ENCODE results near the gene TRIM28. TPM values are rescaled to one million over a fixed set of nuclear protein-coding genes. Genes with fewer than 3 reads are reported as not detected.
A peak's percentile ranks its signal among the peaks of the same experiment; 100 is the strongest.
"Not testable (repeated sequence)": the region's sequence is repeated elsewhere in the genome, so short reads cannot be mapped to it uniquely, and the experiment has no call there.

Gene TRIM28
- total RNA-seq, result 100 to 1,000 TPM; 481 to 758 TPM

DNA sequence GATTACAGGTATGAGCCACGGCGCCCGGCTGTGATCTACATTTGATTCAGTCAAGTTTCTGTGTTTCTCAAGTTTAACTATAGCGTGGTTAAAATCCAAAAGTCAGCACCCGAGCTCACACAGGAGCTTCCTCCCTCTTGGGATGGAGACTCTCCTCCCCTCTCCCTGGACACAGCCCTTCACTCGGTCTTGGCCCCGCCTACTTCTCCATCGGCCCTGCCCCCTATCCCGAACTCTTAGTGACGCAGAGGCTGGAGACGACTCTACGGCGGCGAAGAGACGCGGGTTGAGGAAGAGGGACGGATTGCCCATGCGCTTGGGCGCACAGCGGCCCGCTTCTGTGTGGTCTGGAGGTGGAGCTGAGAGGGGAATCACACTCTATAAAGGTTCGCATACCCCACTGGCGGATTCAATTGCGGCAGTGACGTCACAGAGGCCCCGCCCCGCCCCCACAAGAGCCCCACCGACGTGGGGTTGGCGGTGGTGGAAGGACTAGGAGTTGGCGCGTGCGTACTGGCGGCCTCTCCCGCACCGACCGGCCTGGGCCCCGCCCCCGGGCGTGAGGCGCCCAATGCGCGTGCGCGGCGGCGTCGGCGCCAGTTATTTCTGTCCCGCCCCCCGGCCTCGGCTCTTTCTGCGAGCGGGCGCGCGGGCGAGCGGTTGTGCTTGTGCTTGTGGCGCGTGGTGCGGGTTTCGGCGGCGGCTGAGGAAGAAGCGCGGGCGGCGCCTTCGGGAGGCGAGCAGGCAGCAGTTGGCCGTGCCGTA lies at the start of gene TRIM28:
TRIM28 (plus strand) TSS at position 239 of the 765 bp plus-strand sequence. CDS start 694 bp downstream, outside the sequence.
- ATAC-seq (peak; percentile 98), DNase-seq (peak; percentile 100)
- CTCF ChIA-PET, result interaction anchor here (0.8 to 1.9 kb wide), 3 partner anchors 11 to 181 kb away, joined by 3 to 26 read pairs (median 6); partner anchors contain the start of genes CHMP2A and ZBTB45
- Mint-ChIP-seq H3K4me3 (peak within 1 kb of the TSS; percentile 96), H3K27me3 (peaks cover 4% of the 10 kb centered on the region), H3K9me3 (ENCODE audit: low read depth) (no peaks in the 10 kb centered on the region), H3K27ac (peak within 1 kb of the TSS; percentile 97), H3K36me3 (ENCODE audit: low read depth) (peaks cover 41% of the 10 kb centered on the region), H3K4me1 (peaks cover 34% of the 10 kb centered on the region)
- intact Hi-C loops (cut with DNase I, micrococcal nuclease), result loop anchor here (1.0 to 2.0 kb wide), 10 partner anchors 11 to 361 kb away; partner anchors contain the start of genes MZF1 (in 2 of the 2), ZBTB45 (in 2 of the 2), CHMP2A (in 1 of the 2) and ERVK3-1 (in 1 of the 2)
- POLR2A ChIA-PET, result interaction anchor here (0.6 to 3.5 kb wide), 11 partner anchors 10 to 774 kb away, joined by 3 to 41 read pairs (median 6); partner anchors contain the start of genes CHMP2A, UBE2M, ZBTB45 and ZNF497

DNA sequence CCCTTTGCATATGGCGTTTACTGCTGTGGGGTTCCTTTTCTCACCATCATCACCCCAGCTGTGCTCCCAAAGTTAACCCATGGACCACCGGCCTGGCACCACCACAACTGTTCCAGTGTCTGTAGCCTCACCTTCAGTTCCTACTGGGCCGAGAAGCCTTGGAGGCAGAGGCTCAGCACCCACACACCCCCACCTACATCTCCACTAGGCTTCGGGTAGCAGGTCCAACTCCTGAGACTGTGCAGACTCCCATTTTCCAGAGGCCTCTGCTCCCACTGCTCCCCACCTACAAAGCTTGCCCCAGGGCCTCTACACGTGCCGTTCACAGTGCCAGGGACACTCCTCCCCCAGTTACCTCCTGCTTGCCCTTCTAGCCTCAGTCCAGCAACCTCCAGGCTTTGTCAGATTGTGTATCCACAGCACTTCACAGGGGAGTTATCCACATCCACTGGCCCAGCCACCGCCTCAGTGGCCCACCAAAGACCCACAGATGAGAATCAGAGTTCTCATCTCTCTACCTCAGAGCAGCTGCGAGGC lies 46.2 kb upstream of the TRIM28 start:
- H3K36me3 Mint-ChIP-seq (ENCODE audit: low read depth), result peaks cover 3% of the 10 kb centered on the region
- no peak for ATAC-seq
- POLR2A ChIA-PET, result no interaction called here

DNA sequence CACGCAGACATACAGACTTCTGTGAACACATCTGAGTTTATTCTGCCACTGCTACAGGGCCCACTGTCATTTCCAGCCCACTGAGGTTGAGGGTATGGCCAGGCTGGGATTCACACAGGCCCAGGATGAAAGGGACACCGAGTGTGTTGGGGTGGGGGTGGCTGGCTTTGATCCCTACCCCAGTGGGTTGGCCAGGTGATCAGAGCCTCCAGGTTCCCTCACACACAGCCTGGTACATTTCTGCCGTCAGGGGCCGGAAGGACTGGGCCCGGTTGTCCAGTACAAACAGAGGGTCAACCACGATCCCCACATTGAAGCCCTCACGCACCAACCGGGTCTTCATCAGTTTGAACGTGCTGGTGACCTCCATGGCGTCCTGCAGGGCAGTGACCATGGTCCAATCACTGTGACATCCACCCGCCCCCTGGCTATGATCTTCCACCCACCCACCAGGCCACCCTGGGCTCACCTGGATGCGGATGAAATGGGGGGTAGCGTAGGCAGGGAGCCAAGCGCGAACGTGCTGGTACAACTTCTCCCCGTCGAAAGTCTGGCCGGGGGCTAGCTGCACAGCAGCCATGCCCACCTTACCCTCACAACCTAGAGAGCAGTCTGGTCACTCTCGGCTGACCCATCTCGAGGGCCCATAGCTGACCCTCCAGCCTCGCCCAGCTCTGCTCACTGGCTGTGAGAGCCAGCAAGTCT lies 45.4 kb upstream of the TRIM28 start:
- H3K9me3 Mint-ChIP-seq (ENCODE audit: low read depth), result peaks cover 5% of the 10 kb centered on the region
- peaks cover 19% of the 10 kb centered on the region for H3K4me1 Mint-ChIP-seq
- intact Hi-C loops (cut with DNase I, micrococcal nuclease), result loop anchor here (1.0 kb wide), 20 partner anchors 9 to 315 kb away; partner anchors contain the start of genes ZNF132 (in 2 of the 2), ERVK3-1 (in 1 of the 2), MZF1 (in 1 of the 2) and RPS5 (in 1 of the 2)
- H3K27me3 Mint-ChIP-seq, result no peaks in the 10 kb centered on the region
- peaks cover 3% of the 10 kb centered on the region for H3K36me3 Mint-ChIP-seq (ENCODE audit: low read depth)
- peak overlapping the region; percentile 81 for H3K4me3 Mint-ChIP-seq
- DNase-seq (no peak), ATAC-seq (no peak)
- ChIA-PET CTCF (no interaction called here), POLR2A (no interaction called here)
- peak overlapping the region; percentile 95 for H3K27ac Mint-ChIP-seq

More for the DNA sequence above, 46.2 kb upstream of the TRIM28 start:
- DNase-seq, result no peak
- Mint-ChIP-seq H3K4me1 (peaks cover 19% of the 10 kb centered on the region), H3K27ac (peak overlapping the region; percentile 51), H3K27me3 (no peaks in the 10 kb centered on the region), H3K4me3 (peak overlapping the region; percentile 81), H3K9me3 (ENCODE audit: low read depth) (peaks cover 4% of the 10 kb centered on the region)
- intact Hi-C loops (cut with DNase I, micrococcal nuclease), result no loop called here
- CTCF ChIA-PET, result no interaction called here

DNA sequence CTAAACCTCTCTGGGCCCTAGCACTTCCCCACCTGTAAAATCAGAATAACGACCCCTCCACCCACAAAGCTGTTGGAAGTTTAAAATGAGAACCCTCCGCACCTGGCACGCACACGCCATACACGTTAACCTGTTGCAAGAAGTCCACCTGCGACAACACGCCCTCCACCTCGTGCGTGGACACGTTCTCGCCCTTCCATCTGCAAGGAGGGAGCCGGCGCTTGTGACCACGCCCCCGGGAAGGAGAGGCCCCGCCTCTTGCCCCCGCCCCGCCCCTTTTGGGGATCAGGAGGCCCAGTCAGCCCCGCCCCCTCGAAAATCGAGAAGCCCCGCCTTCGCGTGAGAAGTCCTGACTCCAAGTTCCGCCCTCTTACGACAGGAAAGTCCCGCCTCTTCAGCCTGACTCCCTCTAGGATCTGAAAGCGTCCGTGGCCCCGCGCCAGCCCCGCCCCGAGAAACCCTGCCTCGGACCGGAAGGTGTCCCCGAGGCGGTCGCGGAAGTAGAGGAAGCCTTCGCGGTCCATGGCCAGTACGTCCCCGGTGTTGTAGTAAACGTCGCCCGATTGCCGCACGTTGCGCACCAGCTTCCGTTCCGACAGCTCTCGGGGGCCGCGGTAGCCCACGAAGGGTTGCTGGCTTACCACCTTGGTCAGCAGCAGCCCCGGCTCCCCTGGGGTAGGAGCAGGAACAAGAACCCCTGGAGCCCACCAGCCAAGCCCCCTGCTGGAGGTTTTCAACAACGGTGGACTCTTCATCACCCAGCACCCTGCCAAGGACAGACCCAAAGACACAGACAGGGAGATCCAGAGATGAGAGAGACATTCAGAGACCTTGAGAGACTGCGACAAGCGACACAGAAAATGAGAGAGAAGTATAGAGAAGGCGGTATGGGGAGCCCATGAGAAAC lies 44.6 kb upstream of the TRIM28 start:
- intact Hi-C loops (cut with DNase I, micrococcal nuclease), result loop anchor here (1.0 kb wide), 20 partner anchors 10 to 316 kb away; partner anchors contain the start of genes ZNF132 (in 2 of the 2), ERVK3-1 (in 1 of the 2), MZF1 (in 1 of the 2) and RPS5 (in 1 of the 2)
- Mint-ChIP-seq H3K9me3 (ENCODE audit: low read depth) (peaks cover 5% of the 10 kb centered on the region), H3K4me3 (peak overlapping the region; percentile 81), H3K27me3 (no peaks in the 10 kb centered on the region), H3K4me1 (peaks cover 19% of the 10 kb centered on the region), H3K27ac (peak overlapping the region; percentile 95), H3K36me3 (ENCODE audit: low read depth) (peaks cover 3% of the 10 kb centered on the region)
- ChIA-PET CTCF (interaction anchor here (1.1 to 2.1 kb wide), 3 partner anchors 15 to 168 kb away, joined by 5 to 8 read pairs (median 5); partner anchors contain the start of gene ZBTB45), POLR2A (interaction anchor here (0.6 to 1.3 kb wide), 4 partner anchors 15 to 35 kb away, joined by 3 to 8 read pairs (median 3); partner anchors contain the start of gene ZBTB45)
- ATAC-seq (peak; percentile 99), DNase-seq (peak; percentile 100)

DNA sequence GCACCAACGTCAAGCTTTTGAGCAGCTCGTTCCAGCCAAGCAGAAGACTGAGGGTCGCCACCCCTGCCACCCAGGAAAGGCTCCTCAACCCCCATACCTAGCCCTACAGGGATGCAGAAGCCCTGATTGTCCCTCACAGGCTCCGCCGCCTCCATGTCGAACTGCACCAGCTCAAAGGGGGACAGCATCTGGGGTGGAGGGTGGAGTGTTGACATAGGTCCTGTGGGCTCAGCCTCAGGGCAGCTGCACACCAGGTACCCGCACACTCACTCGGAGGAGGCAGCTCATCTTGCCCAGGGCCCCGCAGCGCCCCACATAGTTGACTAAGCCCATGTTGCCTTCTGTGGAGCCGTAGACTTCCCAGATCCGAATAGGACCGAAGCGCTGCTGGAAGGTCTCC lies 43.6 kb upstream of the TRIM28 start:
- H3K9me3 Mint-ChIP-seq (ENCODE audit: low read depth), result peaks cover 5% of the 10 kb centered on the region
- no peak for ATAC-seq
- peaks cover 19% of the 10 kb centered on the region for H3K4me1 Mint-ChIP-seq
- H3K27me3 Mint-ChIP-seq, result no peaks in the 10 kb centered on the region
- no peak overlapping the region for H3K27ac Mint-ChIP-seq
- ChIA-PET POLR2A (interaction anchor here (1.1 to 1.3 kb wide), 2 partner anchors 14 to 20 kb away, joined by 3 to 8 read pairs; partner anchors contain the start of gene ZBTB45), CTCF (interaction anchor here (1.1 to 2.1 kb wide), 3 partner anchors 14 to 169 kb away, joined by 5 to 8 read pairs (median 5); partner anchors contain the start of gene ZBTB45)
- H3K36me3 Mint-ChIP-seq (ENCODE audit: low read depth), result peaks cover 3% of the 10 kb centered on the region
- intact Hi-C loops (cut with DNase I, micrococcal nuclease), result no loop called here
- H3K4me3 Mint-ChIP-seq, result peak overlapping the region; percentile 81
- DNase-seq, result no peak

DNA sequence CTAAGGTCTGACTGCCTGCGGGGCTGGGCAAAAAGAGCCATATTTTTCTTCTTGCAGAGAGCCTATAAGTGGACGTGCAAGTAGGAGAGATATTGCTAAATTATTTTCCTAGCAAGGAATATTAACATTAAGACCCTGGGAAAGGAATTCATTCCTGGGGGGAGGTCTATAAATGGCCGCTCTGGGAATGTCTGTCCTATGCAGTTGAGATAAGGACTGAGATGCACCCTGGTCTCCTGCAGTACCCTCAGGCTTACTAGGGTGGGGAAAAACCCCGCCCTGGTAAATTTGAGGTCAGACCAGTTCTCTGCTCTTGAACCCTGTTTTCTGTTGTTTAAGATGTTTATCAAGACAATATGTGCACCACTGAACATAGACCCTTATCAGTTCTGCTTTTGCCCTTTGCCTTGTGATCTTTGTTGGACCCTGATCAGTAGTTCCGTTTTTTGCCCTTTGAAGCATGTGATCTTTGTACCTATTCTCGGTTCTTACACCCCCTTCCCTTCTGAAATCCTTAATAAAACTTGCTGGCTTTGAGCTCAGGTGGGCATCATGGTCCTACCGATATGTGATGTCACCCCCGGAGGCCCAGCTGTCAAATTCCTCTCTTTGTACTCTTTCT lies 36.2 kb upstream of the TRIM28 start:
- H3K36me3 Mint-ChIP-seq (ENCODE audit: low read depth); H3K27ac Mint-ChIP-seq; H3K4me3 Mint-ChIP-seq; H3K27me3 Mint-ChIP-seq; H3K9me3 Mint-ChIP-seq (ENCODE audit: low read depth); intact Hi-C loops (cut with DNase I, micrococcal nuclease); H3K4me1 Mint-ChIP-seq; POLR2A ChIA-PET; DNase-seq; ATAC-seq: not testable (repeated sequence)
- CTCF ChIA-PET, result interaction anchor here (0.9 to 1.2 kb wide), 2 partner anchors 11 to 201 kb away, joined by 3 read pairs; no protein-coding TSS in a partner anchor

DNA sequence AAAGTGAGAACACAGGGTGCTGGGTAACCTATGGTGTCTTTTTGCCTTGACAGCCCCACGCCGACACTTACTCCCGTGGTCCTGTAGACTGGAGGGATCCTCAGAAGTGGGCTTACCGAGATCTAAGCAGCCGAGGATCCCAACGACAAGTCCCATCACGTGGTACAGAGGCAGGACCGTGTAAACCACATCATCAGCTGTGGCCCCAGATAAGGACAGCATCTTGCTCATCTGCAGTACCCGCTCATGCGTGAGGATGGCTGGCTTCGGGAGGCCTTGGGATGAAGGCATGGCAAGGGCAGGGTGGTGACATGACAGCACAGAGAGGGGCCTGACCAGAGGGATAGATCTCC lies 34.2 kb upstream of the TRIM28 start:
- ATAC-seq (no peak), DNase-seq (no peak)
- ChIA-PET POLR2A (no interaction called here), CTCF (no interaction called here)
- Mint-ChIP-seq H3K9me3 (ENCODE audit: low read depth) (peaks cover 8% of the 10 kb centered on the region), H3K36me3 (ENCODE audit: low read depth) (peaks cover 11% of the 10 kb centered on the region), H3K4me3 (no peak overlapping the region), H3K27ac (no peak overlapping the region), H3K4me1 (no peaks in the 10 kb centered on the region), H3K27me3 (no peaks in the 10 kb centered on the region)
- intact Hi-C loops (cut with DNase I, micrococcal nuclease), result no loop called here

DNA sequence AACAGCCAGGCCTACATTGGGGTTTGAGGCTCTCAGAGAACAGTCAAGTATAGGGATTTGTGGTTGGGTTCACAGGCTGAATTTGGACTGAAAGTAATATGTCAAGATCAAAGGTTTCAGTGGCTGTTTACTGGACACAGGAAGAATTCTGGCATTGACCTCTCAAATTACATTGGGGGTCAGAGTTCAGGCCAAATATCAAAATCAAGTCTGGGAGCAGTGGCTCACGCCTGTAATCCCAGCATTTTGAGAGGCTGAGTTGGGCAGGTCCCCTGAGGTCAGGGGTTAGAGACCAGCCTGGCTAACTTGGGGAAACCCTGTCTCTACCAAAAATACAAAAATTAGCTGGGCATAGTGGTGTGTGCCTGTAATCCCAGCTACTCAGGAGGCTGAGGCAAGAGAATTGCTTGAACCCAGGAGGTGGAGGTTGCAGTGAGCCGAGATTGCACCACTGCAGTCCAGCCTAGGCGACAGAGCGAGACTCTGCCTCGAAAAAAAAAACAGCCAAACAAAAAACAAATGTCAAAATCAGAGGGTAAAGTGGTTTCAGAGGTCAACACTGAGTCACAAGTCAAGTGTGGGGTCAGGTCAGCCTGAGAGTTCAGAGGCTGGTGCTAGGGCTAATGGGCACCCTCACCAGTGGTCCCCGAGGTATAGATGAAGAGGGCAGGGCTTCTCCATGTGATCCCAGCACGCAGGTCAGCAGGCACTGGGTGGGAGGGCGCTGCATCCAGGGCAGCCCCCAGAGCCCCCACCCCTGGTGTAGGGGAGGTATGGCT lies 33.6 kb upstream of the TRIM28 start:
- CTCF ChIA-PET, result no interaction called here

DNA sequence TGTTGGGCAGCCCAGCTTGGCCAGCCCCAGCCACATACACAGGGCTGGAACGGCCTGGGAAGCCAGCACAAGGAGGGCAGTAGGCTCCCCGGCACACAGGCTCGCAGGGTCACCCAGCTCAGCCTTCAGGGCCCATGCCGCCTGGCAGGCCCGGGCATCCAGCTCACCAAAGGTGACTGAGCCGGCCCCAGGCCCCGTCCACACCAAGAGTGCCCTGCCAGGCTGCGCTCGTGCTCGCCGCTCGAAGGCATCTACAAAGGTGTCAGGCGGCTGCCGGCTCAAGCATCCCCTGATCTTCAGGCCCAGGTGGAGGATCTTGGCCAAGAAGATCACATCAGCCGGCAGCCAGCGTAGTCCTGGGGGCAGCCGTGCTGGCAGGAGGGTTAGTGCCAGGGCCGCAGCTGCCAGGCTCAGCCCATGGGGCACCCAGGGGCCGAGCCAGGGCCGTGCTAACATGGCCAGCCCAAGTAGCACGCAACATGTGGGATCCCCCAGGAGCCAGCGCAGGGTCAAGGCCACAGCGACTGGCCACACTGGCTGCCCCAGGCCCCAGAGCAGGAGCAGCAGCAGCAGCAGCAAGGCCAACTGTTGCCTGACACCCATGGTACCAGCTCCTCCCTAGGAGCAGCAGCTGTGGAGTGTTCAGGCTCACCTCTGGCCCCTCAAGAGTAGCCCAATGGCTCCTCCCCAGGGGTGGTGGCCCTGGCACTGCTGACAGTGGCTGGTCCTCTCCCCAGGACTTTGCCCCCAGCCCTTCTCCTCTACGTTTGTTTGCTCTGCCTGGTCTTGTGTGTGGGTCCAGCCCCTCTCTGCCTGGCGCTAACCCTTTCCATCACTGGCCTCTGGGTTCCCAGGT lies 32.3 kb upstream of the TRIM28 start, which contains the start of gene SLC27A5:
SLC27A5 (minus strand) TSS at position 640 of the 856 bp plus-strand sequence; CDS start at position 603, 37 bp downstream.
- H3K27me3 Mint-ChIP-seq, result no peaks in the 10 kb centered on the region
- no peak within 1 kb of the TSS for H3K4me3 Mint-ChIP-seq
- ATAC-seq (no peak), DNase-seq (no peak)
- ChIA-PET CTCF (no interaction called here), POLR2A (no interaction called here)
- intact Hi-C loops (cut with DNase I, micrococcal nuclease), result no loop called here
- H3K9me3 Mint-ChIP-seq (ENCODE audit: low read depth), result peaks cover 8% of the 10 kb centered on the region
- peak within 1 kb of the TSS; percentile 81 for H3K27ac Mint-ChIP-seq
- H3K4me1 Mint-ChIP-seq, result peaks cover 14% of the 10 kb centered on the region
- peaks cover 25% of the 10 kb centered on the region for H3K36me3 Mint-ChIP-seq (ENCODE audit: low read depth)

More for the DNA sequence above, 33.6 kb upstream of the TRIM28 start:
- H3K4me1 Mint-ChIP-seq, result peaks cover 3% of the 10 kb centered on the region
- no peak for ATAC-seq
- peaks cover 14% of the 10 kb centered on the region for H3K36me3 Mint-ChIP-seq (ENCODE audit: low read depth)
- no peak for DNase-seq
- H3K9me3 Mint-ChIP-seq (ENCODE audit: low read depth), result peaks cover 8% of the 10 kb centered on the region
- H3K4me3 Mint-ChIP-seq, result no peak overlapping the region
- intact Hi-C loops (cut with DNase I, micrococcal nuclease), result no loop called here
- no peak overlapping the region for H3K27ac Mint-ChIP-seq
- POLR2A ChIA-PET, result no interaction called here
- H3K27me3 Mint-ChIP-seq, result no peaks in the 10 kb centered on the region
